HepG2 (cell line): ENCODE results near the gene UBC. TPM values are rescaled to one million over a fixed set of nuclear protein-coding genes. Genes with fewer than 3 reads are reported as not detected.

Experiments
- ERF ChIP-seq: IDR thresholded peaks from 2 replicates; pipeline ENCODE4 v1.6.1; 2018; ENCODE audit warnings: missing biosample characterization, missing genetic modification reagents
- GATA4 ChIP-seq: sonication (generic); IDR thresholded peaks from 2 replicates; pipeline ENCODE4 v1.6.1; 2016; ENCODE audit warnings: antibody characterized with exemption, low read depth, borderline replicate concordance
- GATAD1 ChIP-seq: IDR thresholded peaks from 2 replicates; pipeline ENCODE4 v1.6.1; 2016; ENCODE audit warnings: missing genetic modification reagents, missing compliant biosample characterization
- HDAC1 ChIP-seq: sonication (generic); formaldehyde crosslinking; IDR thresholded peaks from 2 replicates; pipeline ENCODE4 v1.5.1; 2020; ENCODE audit warnings: mild to moderate bottlenecking, missing genetic modification reagents
- MEIS1 ChIP-seq: sonication (generic); formaldehyde crosslinking; IDR thresholded peaks from 2 replicates; pipeline ENCODE4 v1.9.0; 2021; ENCODE audit warnings: mild to moderate bottlenecking, missing genetic modification reagents, moderate library complexity, borderline replicate concordance
- NCOA5 ChIP-seq: sonication (generic); formaldehyde crosslinking; IDR thresholded peaks from 2 replicates; pipeline ENCODE4 v1.4.0; 2020; ENCODE audit warnings: missing genetic modification reagents
- NR2F1 ChIP-seq, 2 experiments: fragments of 450-650 bp in 1 of 2; formaldehyde crosslinking in 1 of 2; IDR thresholded peaks; 2 replicates each; pipeline versions ENCODE4 v1.5.0 to v1.6.1; 2016 to 2020; ENCODE audit warnings: mild to moderate bottlenecking in 1 of 2, missing compliant biosample characterization in 1 of 2, missing genetic modification reagents in 1 of 2, moderate library complexity in 1 of 2
- PHB2 ChIP-seq: fragments of 450-650 bp; IDR thresholded peaks from 2 replicates; pipeline ENCODE4 v1.6.1; 2018; ENCODE audit not compliant: partially characterized antibody
- POLR2G ChIP-seq: fragments of 200-400 bp; formaldehyde crosslinking; IDR thresholded peaks from 2 replicates; pipeline ENCODE4 v1.6.1; 2018; ENCODE audit warnings: mild to moderate bottlenecking, low read depth, low read length, moderate library complexity
- RAD21 ChIP-seq: fragments of 450-650 bp; formaldehyde crosslinking; IDR thresholded peaks from 2 replicates; pipeline ENCODE4 v1.5.0; 2020; ENCODE audit warnings: mild to moderate bottlenecking
- RBM39 ChIP-seq: fragments of 200-400 bp; formaldehyde crosslinking; IDR thresholded peaks from one replicate; pipeline ENCODE4 v1.6.1; 2018; ENCODE audit warnings: antibody characterized with exemption, mild to moderate bottlenecking, low read depth, low read length; ENCODE audit not compliant: poor library complexity, severe bottlenecking
- SKI ChIP-seq: fragments of 450-650 bp; IDR thresholded peaks from one replicate; pipeline ENCODE4 v1.6.1; 2018; ENCODE audit warnings: mild to moderate bottlenecking; ENCODE audit not compliant: partially characterized antibody
- ZC3H13 ChIP-seq: sonication (generic); formaldehyde crosslinking; IDR thresholded peaks from 2 replicates; pipeline ENCODE4 v1.8.1; 2023; ENCODE audit warnings: mild to moderate bottlenecking, missing genetic modification reagents, moderate library complexity
- ZFP36L1 ChIP-seq: sonication (generic); formaldehyde crosslinking; IDR thresholded peaks from 2 replicates; pipeline ENCODE4 v1.8.0; 2022; ENCODE audit warnings: mild to moderate bottlenecking, missing genetic modification reagents, moderate library complexity
- ZNF350 ChIP-seq: sonication (generic); formaldehyde crosslinking; IDR thresholded peaks from 2 replicates; pipeline ENCODE4 v1.4.0; 2020; ENCODE audit warnings: mild to moderate bottlenecking, low read depth, missing genetic modification reagents, borderline replicate concordance
- ZNF749 ChIP-seq: sonication (generic); formaldehyde crosslinking; IDR thresholded peaks from 2 replicates; pipeline ENCODE4 v1.8.0; 2022; ENCODE audit warnings: mild to moderate bottlenecking, missing genetic modification reagents, moderate library complexity, borderline replicate concordance
- ZNF850 ChIP-seq: sonication (generic); formaldehyde crosslinking; conservative IDR thresholded peaks from 2 replicates; pipeline ENCODE4 v1.9.0; 2021; ENCODE audit warnings: mild to moderate bottlenecking, missing genetic modification reagents
- ZNF879 ChIP-seq: sonication (generic); formaldehyde crosslinking; IDR thresholded peaks from 2 replicates; pipeline ENCODE4 v1.8.1; 2023; ENCODE audit warnings: missing genetic modification reagents
- ZSCAN22 ChIP-seq: sonication (generic); formaldehyde crosslinking; IDR thresholded peaks from 2 replicates; pipeline ENCODE4 v1.4.0; 2020; ENCODE audit warnings: mild to moderate bottlenecking, missing genetic modification reagents
- polyA plus RNA-seq, 8 experiments: library from polyadenylated mRNA; depleted of rRNA in 3 of 8; stranded (reverse) in 7 of 8; unstranded in 1 of 8; fragments of >200 nt; fragmentation: Illumina TruSeq in 4 of 8; extraction: Trizol in 4 of 8; gene quantifications; 2 replicates each; pipeline versions ENCODE4 v1.2.1 to v1.2.3, GENCODE V29; 2011 to 2016; ENCODE audit warnings: low read depth in 4 of 8, missing spikeins in 1 of 8, mixed read lengths in 1 of 8; ENCODE audit not compliant: insufficient read depth in 1 of 8
- total RNA-seq, 5 experiments: library from RNA; depleted of rRNA; stranded (reverse); fragments of >200 nt; fragmentation: Illumina TruSeq; extraction: Trizol; gene quantifications; 2 replicates each; pipeline ENCODE4 v1.2.3, GENCODE V29; 2016; ENCODE audit warnings: low read depth in 1 of 5
- TF ChIP-seq, protein P1 (sequence below): sonication (generic); formaldehyde crosslinking; IDR thresholded peaks from 2 replicates; pipeline ENCODE4 v1.4.0; 2020; ENCODE audit warnings: missing genetic modification reagents, borderline replicate concordance
- TF ChIP-seq, protein P2 (sequence below): sonication (generic); formaldehyde crosslinking; conservative IDR thresholded peaks from 2 replicates; pipeline ENCODE4 v1.8.0; 2022; ENCODE audit warnings: mild to moderate bottlenecking, moderate library complexity, missing genetic modification reagents
- TF ChIP-seq, protein P3 (sequence below): sonication (generic); formaldehyde crosslinking; IDR thresholded peaks from 2 replicates; pipeline ENCODE4 v1.4.0; 2020; ENCODE audit warnings: mild to moderate bottlenecking, low read depth, missing genetic modification reagents

Gene UBC
- total and polyA plus RNA-seq, 2 of the 13 experiments (the other 11 are each of a cell fraction or from before 2014, with no cell fraction given), result 805 to 1,432 TPM

- TF ChIP-seq NCOA5 (CRISPR knock-in tag), result no peak
- TF ChIP-seq ZNF749 (CRISPR knock-in tag), result no peak
- TF ChIP-seq, protein P1, sequence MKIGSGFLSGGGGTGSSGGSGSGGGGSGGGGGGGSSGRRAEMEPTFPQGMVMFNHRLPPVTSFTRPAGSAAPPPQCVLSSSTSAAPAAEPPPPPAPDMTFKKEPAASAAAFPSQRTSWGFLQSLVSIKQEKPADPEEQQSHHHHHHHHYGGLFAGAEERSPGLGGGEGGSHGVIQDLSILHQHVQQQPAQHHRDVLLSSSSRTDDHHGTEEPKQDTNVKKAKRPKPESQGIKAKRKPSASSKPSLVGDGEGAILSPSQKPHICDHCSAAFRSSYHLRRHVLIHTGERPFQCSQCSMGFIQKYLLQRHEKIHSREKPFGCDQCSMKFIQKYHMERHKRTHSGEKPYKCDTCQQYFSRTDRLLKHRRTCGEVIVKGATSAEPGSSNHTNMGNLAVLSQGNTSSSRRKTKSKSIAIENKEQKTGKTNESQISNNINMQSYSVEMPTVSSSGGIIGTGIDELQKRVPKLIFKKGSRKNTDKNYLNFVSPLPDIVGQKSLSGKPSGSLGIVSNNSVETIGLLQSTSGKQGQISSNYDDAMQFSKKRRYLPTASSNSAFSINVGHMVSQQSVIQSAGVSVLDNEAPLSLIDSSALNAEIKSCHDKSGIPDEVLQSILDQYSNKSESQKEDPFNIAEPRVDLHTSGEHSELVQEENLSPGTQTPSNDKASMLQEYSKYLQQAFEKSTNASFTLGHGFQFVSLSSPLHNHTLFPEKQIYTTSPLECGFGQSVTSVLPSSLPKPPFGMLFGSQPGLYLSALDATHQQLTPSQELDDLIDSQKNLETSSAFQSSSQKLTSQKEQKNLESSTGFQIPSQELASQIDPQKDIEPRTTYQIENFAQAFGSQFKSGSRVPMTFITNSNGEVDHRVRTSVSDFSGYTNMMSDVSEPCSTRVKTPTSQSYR (CRISPR knock-in tag), result no peak
- no peak for TF ChIP-seq ZFP36L1
- peak in 1 of 2 experiments; percentile 6; a peak in 1 of 4 replicates for TF ChIP-seq NR2F1 (CRISPR knock-in tag; IDR thresholded peaks at IDR 0.05)
- no peak for TF ChIP-seq ZNF879 (CRISPR knock-in tag)
- TF ChIP-seq, protein P2, sequence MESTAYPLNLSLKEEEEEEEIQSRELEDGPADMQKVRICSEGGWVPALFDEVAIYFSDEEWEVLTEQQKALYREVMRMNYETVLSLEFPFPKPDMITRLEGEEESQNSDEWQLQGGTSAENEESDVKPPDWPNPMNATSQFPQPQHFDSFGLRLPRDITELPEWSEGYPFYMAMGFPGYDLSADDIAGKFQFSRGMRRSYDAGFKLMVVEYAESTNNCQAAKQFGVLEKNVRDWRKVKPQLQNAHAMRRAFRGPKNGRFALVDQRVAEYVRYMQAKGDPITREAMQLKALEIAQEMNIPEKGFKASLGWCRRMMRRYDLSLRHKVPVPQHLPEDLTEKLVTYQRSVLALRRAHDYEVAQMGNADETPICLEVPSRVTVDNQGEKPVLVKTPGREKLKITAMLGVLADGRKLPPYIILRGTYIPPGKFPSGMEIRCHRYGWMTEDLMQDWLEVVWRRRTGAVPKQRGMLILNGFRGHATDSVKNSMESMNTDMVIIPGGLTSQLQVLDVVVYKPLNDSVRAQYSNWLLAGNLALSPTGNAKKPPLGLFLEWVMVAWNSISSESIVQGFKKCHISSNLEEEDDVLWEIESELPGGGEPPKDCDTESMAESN (CRISPR knock-in tag), result no peak
- no peak for TF ChIP-seq PHB2
- 0 out of 2 replicates have a peak, but pooled peaks have one; percentile 4 for TF ChIP-seq RAD21
- no peak for TF ChIP-seq GATAD1
- no peak for TF ChIP-seq RBM39
- TF ChIP-seq, protein P3, sequence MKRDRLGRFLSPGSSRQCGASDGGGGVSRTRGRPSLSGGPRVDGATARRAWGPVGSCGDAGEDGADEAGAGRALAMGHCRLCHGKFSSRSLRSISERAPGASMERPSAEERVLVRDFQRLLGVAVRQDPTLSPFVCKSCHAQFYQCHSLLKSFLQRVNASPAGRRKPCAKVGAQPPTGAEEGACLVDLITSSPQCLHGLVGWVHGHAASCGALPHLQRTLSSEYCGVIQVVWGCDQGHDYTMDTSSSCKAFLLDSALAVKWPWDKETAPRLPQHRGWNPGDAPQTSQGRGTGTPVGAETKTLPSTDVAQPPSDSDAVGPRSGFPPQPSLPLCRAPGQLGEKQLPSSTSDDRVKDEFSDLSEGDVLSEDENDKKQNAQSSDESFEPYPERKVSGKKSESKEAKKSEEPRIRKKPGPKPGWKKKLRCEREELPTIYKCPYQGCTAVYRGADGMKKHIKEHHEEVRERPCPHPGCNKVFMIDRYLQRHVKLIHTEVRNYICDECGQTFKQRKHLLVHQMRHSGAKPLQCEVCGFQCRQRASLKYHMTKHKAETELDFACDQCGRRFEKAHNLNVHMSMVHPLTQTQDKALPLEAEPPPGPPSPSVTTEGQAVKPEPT, result no peak
- TF ChIP-seq ZSCAN22, result no peak
- TF ChIP-seq HDAC1 (CRISPR knock-in tag), result 0 out of 2 replicates have a peak, but pooled peaks have one; percentile 15
- no peak for TF ChIP-seq MEIS1 (CRISPR knock-in tag)
- peak; percentile 86 for TF ChIP-seq ZC3H13 (CRISPR knock-in tag)
- peak; percentile 75 for TF ChIP-seq POLR2G
- TF ChIP-seq ZNF850 (CRISPR knock-in tag), result 0 out of 2 replicates have a peak, but pooled peaks have one; percentile 30
- no peak for TF ChIP-seq SKI
- TF ChIP-seq ZNF350 (CRISPR knock-in tag), result no peak
- TF ChIP-seq GATA4, result no peak
- TF ChIP-seq ERF (CRISPR knock-in tag), result no peak; the same call in 1 of the 2 replicates
Observed at GRCh38 chr12:124910561-124911478, 3.6 kb downstream of the UBC start (continued).
